ENCODE data around the gene METTL27.
"Not testable (repeated sequence)": the region's sequence is repeated elsewhere in the genome, so short reads cannot be mapped to it uniquely, and the experiment has no call there.

The METTL27 gene

GRCh38 chr7:73839743-73840714 is 2.3 kb downstream of the METTL27 start:
- Histone ChIP-seq H3K9ac (ENCODE audit: low read depth, low read length, poor library complexity, severe bottlenecking) (no peak overlapping the region), H3F3A (ENCODE audit: low read depth) (no peaks in the 10 kb centered on the region), H3K4me2 (ENCODE audit: low read depth, low read length, poor library complexity, severe bottlenecking) (no peak overlapping the region), H3K27me3 (ENCODE audit: insufficient read depth, low read length, poor library complexity, severe bottlenecking) (no peaks in the 10 kb centered on the region), H3K4me1 (ENCODE audit: insufficient read depth, low read length, poor library complexity, severe bottlenecking) (peaks cover 17% of the 10 kb centered on the region), H4K20me1 (ENCODE audit: insufficient read depth, low read length, poor library complexity, severe bottlenecking) (no peaks in the 10 kb centered on the region), H3K79me2 (ENCODE audit: insufficient read depth, low read length) (no peaks in the 10 kb centered on the region), H2AFZ (ENCODE audit: low read length) (no peak overlapping the region), H3K9me3 (ENCODE audit: insufficient read depth, low read depth, low read length) (no peaks in the 10 kb centered on the region), H3K36me3 (ENCODE audit: insufficient read depth, low read length) (no peaks in the 10 kb centered on the region), H3K9me2 (replicated peaks; ENCODE audit: low read depth, low read length) (no peaks in the 10 kb centered on the region), H3K4me3 (ENCODE audit: low read length, poor library complexity, severe bottlenecking) (no peak overlapping the region)
- TF ChIP-seq EZH2phosphoT487 (IDR thresholded peaks at IDR 0.05; ENCODE audit: borderline replicate concordance) = no peak
- TF ChIP-seq, protein P1, sequence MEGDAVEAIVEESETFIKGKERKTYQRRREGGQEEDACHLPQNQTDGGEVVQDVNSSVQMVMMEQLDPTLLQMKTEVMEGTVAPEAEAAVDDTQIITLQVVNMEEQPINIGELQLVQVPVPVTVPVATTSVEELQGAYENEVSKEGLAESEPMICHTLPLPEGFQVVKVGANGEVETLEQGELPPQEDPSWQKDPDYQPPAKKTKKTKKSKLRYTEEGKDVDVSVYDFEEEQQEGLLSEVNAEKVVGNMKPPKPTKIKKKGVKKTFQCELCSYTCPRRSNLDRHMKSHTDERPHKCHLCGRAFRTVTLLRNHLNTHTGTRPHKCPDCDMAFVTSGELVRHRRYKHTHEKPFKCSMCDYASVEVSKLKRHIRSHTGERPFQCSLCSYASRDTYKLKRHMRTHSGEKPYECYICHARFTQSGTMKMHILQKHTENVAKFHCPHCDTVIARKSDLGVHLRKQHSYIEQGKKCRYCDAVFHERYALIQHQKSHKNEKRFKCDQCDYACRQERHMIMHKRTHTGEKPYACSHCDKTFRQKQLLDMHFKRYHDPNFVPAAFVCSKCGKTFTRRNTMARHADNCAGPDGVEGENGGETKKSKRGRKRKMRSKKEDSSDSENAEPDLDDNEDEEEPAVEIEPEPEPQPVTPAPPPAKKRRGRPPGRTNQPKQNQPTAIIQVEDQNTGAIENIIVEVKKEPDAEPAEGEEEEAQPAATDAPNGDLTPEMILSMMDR (conservative IDR thresholded peaks at IDR 0.05; ENCODE audit: low read length) = peak; percentile 51

GRCh38 chr7:73839290-73839689 is 3.0 kb downstream of the METTL27 start:
- no peak overlapping the region for H3K4me3 ChIP-seq (ENCODE audit: low read length, poor library complexity, severe bottlenecking)
- H3K4me2 ChIP-seq (ENCODE audit: low read depth, low read length, poor library complexity, severe bottlenecking) = no peak overlapping the region
- peaks cover 17% of the 10 kb centered on the region for H3K4me1 ChIP-seq (ENCODE audit: insufficient read depth, low read length, poor library complexity, severe bottlenecking)
- no peak overlapping the region for H3K9ac ChIP-seq (ENCODE audit: low read depth, low read length, poor library complexity, severe bottlenecking)
- no peaks in the 10 kb centered on the region for H3K36me3 ChIP-seq (ENCODE audit: insufficient read depth, low read length)
- H3K9me3 ChIP-seq (ENCODE audit: insufficient read depth, low read depth, low read length) = no peaks in the 10 kb centered on the region
- H3K27me3 ChIP-seq (ENCODE audit: insufficient read depth, low read length, poor library complexity, severe bottlenecking) = no peaks in the 10 kb centered on the region
- H3K79me2 ChIP-seq (ENCODE audit: insufficient read depth, low read length) = no peaks in the 10 kb centered on the region
- no peaks in the 10 kb centered on the region for H4K20me1 ChIP-seq (ENCODE audit: insufficient read depth, low read length, poor library complexity, severe bottlenecking)
- no peak overlapping the region for H2AFZ ChIP-seq (ENCODE audit: low read length)
- no peak for TF ChIP-seq EZH2phosphoT487 (IDR thresholded peaks at IDR 0.05; ENCODE audit: borderline replicate concordance)
- TF ChIP-seq, protein P1 (conservative IDR thresholded peaks at IDR 0.05; ENCODE audit: low read length) = no peak
- H3K9me2 ChIP-seq (replicated peaks; ENCODE audit: low read depth, low read length) = no peaks in the 10 kb centered on the region
- no peaks in the 10 kb centered on the region for H3F3A ChIP-seq (ENCODE audit: low read depth)

DNA sequence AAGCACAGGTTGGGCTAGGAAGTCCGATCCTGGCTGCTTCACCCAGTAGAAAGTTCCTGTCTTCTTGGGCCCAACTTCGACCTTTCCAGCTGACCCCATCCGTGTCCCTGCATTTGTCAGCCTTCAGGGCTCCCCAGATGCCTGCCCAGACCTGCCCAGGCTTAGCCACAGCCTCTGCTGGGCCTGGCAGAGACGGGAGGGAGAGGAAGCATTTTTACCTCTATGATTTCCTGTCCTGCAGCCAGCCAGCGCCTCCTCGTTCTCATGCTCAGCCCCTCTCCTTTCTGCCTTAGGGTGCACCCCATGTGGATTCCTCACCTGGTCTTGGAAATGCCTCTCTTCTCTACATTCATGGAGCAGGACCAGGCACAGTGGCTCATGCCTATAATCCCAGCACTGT is 3.7 kb downstream of the METTL27 start:
- TF ChIP-seq, protein P1 (conservative IDR thresholded peaks at IDR 0.05; ENCODE audit: low read length) = no peak
- no peak for TF ChIP-seq EZH2phosphoT487 (IDR thresholded peaks at IDR 0.05; ENCODE audit: borderline replicate concordance)
- Histone ChIP-seq H3K9me2 (replicated peaks; ENCODE audit: low read depth, low read length) (no peaks in the 10 kb centered on the region), H3K79me2 (ENCODE audit: insufficient read depth, low read length) (no peaks in the 10 kb centered on the region), H3K9ac (ENCODE audit: low read depth, low read length, poor library complexity, severe bottlenecking) (peak overlapping the region; percentile 60), H3K4me1 (ENCODE audit: insufficient read depth, low read length, poor library complexity, severe bottlenecking) (peaks cover 17% of the 10 kb centered on the region), H4K20me1 (ENCODE audit: insufficient read depth, low read length, poor library complexity, severe bottlenecking) (no peaks in the 10 kb centered on the region), H3K27me3 (ENCODE audit: insufficient read depth, low read length, poor library complexity, severe bottlenecking) (no peaks in the 10 kb centered on the region), H3K36me3 (ENCODE audit: insufficient read depth, low read length) (no peaks in the 10 kb centered on the region), H3F3A (ENCODE audit: low read depth) (no peaks in the 10 kb centered on the region), H3K4me3 (ENCODE audit: low read length, poor library complexity, severe bottlenecking) (no peak overlapping the region), H3K9me3 (ENCODE audit: insufficient read depth, low read depth, low read length) (no peaks in the 10 kb centered on the region), H2AFZ (ENCODE audit: low read length) (no peak overlapping the region), H3K4me2 (ENCODE audit: low read depth, low read length, poor library complexity, severe bottlenecking) (peak overlapping the region; percentile 37)

- not testable (repeated sequence) for H3K79me2 ChIP-seq (ENCODE audit: insufficient read depth, low read length); H3K9me3 ChIP-seq (ENCODE audit: insufficient read depth, low read depth, low read length); H3K4me2 ChIP-seq (ENCODE audit: low read depth, low read length, poor library complexity, severe bottlenecking); H2AFZ ChIP-seq (ENCODE audit: low read length); H3K9ac ChIP-seq (ENCODE audit: low read depth, low read length, poor library complexity, severe bottlenecking); H3K36me3 ChIP-seq (ENCODE audit: insufficient read depth, low read length); H3K27me3 ChIP-seq (ENCODE audit: insufficient read depth, low read length, poor library complexity, severe bottlenecking); H3K4me3 ChIP-seq (ENCODE audit: low read length, poor library complexity, severe bottlenecking); H4K20me1 ChIP-seq (ENCODE audit: insufficient read depth, low read length, poor library complexity, severe bottlenecking); H3K9me2 ChIP-seq (replicated peaks; ENCODE audit: low read depth, low read length); H3F3A ChIP-seq (ENCODE audit: low read depth)
- peaks cover 17% of the 10 kb centered on the region for H3K4me1 ChIP-seq (ENCODE audit: insufficient read depth, low read length, poor library complexity, severe bottlenecking)
Measured at GRCh38 chr7:73837167-73837566, 5.1 kb downstream of the METTL27 start.

Measured in Loucy (cell line).